Breast epithelium (tissue), 3 donors: ENCODE results near the gene INO80E.

Source experiments
- CTCF ChIP-seq, 3 donors: fragments of 450-650 bp; IDR thresholded peaks; one replicate each; pipeline ENCODE4 v1.5.1; 2016 to 2017; ENCODE audit warnings: antibody characterized with exemption in 3 of 3, mild to moderate bottlenecking in 3 of 3, moderate library complexity in 3 of 3
- POLR2A ChIP-seq: fragments of 450-650 bp; IDR thresholded peaks from one replicate; pipeline ENCODE4 v1.6.1; 2016; ENCODE audit warnings: antibody characterized with exemption, mild to moderate bottlenecking, moderate library complexity

GRCh38 chr16:30052671-30053372, 56.8 kb downstream of the INO80E start:
- TF ChIP-seq CTCF (IDR thresholded peaks at IDR 0.05) (no peak), POLR2A (no peak)
